ENCODE data around the gene OBSL1. TPM values are rescaled to one million over a fixed set of nuclear protein-coding genes. Genes with fewer than 3 reads are reported as not detected.

Gene OBSL1
- total and polyA plus RNA-seq, 10 of the 15 experiments (the other 5 are each of a cell fraction or from before 2014, with no cell fraction given): 0.14 to 0.77 TPM; not detected in 8

DNA sequence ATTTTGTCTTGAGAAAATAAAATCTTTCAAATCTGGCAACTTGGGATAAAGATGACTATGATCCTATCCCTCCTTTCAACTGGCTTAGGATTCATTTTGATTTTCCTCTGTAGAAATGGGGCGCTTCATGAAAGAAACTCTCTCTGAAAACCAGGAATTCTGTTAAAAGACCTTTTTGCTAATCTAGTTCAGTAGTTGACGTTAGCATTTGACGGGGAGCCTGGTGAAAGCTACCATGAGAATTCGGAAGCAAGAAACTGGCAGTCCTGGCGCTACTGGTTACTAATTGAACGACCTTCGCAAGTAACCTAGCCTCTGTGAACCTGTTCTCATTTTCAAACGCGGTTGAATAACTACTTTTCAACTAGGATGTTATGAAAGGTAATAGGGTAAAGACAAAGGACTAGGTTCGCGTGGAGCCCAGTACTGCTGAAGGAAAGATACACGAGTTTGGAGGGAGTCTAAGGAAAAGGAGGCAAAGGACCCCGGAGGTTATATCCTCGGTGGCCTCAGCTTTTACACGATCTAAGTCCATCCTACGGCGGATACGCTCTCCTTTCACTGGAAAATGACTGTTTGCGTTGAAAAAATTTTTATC is 25.7 kb upstream of the OBSL1 start (continued):
- no peak for TF ChIP-seq IRF4 (IDR thresholded peaks at IDR 0.05; ENCODE audit: low read depth, low read length)
- no peak for TF ChIP-seq RELA (IDR thresholded peaks at IDR 0.05; ENCODE audit: borderline replicate concordance, partially characterized antibody)
- no peak for TF ChIP-seq TCF3 (IDR thresholded peaks at IDR 0.05; ENCODE audit: borderline replicate concordance, insufficient read depth, low read depth, low read length)
- no peak for TF ChIP-seq GATAD2B (conservative IDR thresholded peaks at IDR 0.05; ENCODE audit: low read depth)

DNA sequence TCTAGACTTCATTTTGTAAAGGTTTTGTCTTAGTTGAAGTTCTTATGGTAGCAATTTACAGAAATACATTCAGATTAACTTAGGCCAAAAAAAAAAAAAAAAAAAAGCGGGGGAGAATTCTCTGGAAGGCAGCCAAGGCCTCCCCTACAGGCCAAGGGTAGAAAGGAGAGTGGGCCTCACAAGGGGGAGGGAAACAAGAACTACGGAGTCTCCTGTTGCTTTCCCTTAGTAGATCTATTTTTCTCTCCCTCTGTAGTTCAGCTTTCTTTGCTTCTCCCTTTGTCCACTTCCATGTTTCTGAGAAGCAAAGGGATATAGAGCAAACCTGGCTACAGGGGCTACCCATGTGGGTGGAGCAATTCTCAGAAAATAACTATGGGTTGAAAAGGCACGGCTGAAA is 23.9 kb upstream of the OBSL1 start:
- RAD21 ChIA-PET (ENCODE audit: unreplicated experiment): no interaction called here
- ATAC-seq (no peak), DNase-seq (ENCODE audit: low read depth, low spot score) (no peak), FAIRE-seq (no peak)
- CTCF ChIA-PET: interaction anchor here (0.8 to 1.2 kb wide), 2 partner anchors 35 to 54 kb away, joined by 3 to 5 read pairs; no protein-coding TSS in a partner anchor
- intact Hi-C loops (cut with micrococcal nuclease; ENCODE audit: unreplicated experiment): loop anchor here (5.0 kb wide), 1 partner anchor 318 kb away; the partner anchor contains the start of gene DNAJB2
- Histone ChIP-seq H3K36me3 (ENCODE audit: control insufficient read depth in 2 of 2, insufficient read depth in 2 of 2, low read length in 1 of 2) (no peaks in the 10 kb centered on the region), H3K27ac (ENCODE audit: control insufficient read depth, insufficient read depth) (no peak overlapping the region), H2AFZ (ENCODE audit: control insufficient read depth, low read depth, low read length) (no peak overlapping the region), H3K9me3 (replicated peaks; ENCODE audit: control insufficient read depth, insufficient read depth, low read length) (no peaks in the 10 kb centered on the region), H4K20me1 (ENCODE audit: control insufficient read depth, insufficient read depth) (no peaks in the 10 kb centered on the region), H3K4me1 (ENCODE audit: control insufficient read depth, insufficient read depth, low read length) (0 out of 2 replicates have a peak, but pooled peaks cover 8% of the 10 kb centered on the region), H3K9ac (ENCODE audit: control insufficient read depth, insufficient read depth, low read length) (no peak overlapping the region), H3K27me3 (replicated peaks in 1 of 2; ENCODE audit: control insufficient read depth in 2 of 2, insufficient read depth in 2 of 2, low read length in 1 of 2) (no peaks in the 10 kb centered on the region; a peak in 1 of 4 replicates), H3K79me2 (ENCODE audit: control insufficient read depth, insufficient read depth, low read length) (no peaks in the 10 kb centered on the region), H3K4me2 (ENCODE audit: control insufficient read depth, insufficient read depth) (no peak overlapping the region), H3K4me3 (no peak overlapping the region)
- 50% methylated on average over 2 of the region's 3 CpGs for WGBS (ENCODE audit: insufficient coverage, insufficient replicate concordance, low lambda C conversion rate, missing lambda C conversion rate)
- in situ Hi-C loops (cut with MboI): no loop called here
- SMC1A ChIA-PET (ENCODE audit: uncharacterized antibody, unreplicated experiment): no interaction called here
- BruUV-seq (replicated peaks): no TSS peak
- POLR2A ChIA-PET: interaction anchor here (0.7 kb wide), 3 partner anchors 12 to 63 kb away, joined by 4 to 6 read pairs (median 5); no protein-coding TSS in a partner anchor
- TF ChIP-seq YBX1 (IDR thresholded peaks at IDR 0.05) (no peak), TCF12 (IDR thresholded peaks at IDR 0.05; ENCODE audit: low read depth, low read length) (no peak), KLF5 (IDR thresholded peaks at IDR 0.05; ENCODE audit: partially characterized antibody) (no peak), ETV6 (conservative IDR thresholded peaks at IDR 0.05 in 1 of 2, IDR thresholded peaks at IDR 0.05 in 1 of 2; ENCODE audit: borderline replicate concordance in 1 of 2, low read depth in 1 of 2) (no peak), RBBP5 (conservative IDR thresholded peaks at IDR 0.05) (no peak), ZNF622 (IDR thresholded peaks at IDR 0.05) (no peak), ZZZ3 (IDR thresholded peaks at IDR 0.05; ENCODE audit: control insufficient read depth, insufficient read length, low read depth) (no peak), IKZF2 (IDR thresholded peaks at IDR 0.05) (no peak), TAF1 (IDR thresholded peaks at IDR 0.05; ENCODE audit: borderline replicate concordance, low read depth, low read length) (no peak), CEBPB (IDR thresholded peaks at IDR 0.05; ENCODE audit: borderline replicate concordance in 1 of 2, low read depth in 2 of 2, low read length in 2 of 2) (no peak), JUND (IDR thresholded peaks at IDR 0.05; ENCODE audit: low read depth, low read length) (no peak), MXI1 (IDR thresholded peaks at IDR 0.05; ENCODE audit: low read depth, low read length) (no peak), POLR2AphosphoS2 (IDR thresholded peaks at IDR 0.05; ENCODE audit: low read depth, low read length) (no peak), ZNF207 (IDR thresholded peaks at IDR 0.05; ENCODE audit: borderline replicate concordance) (no peak), CREM (IDR thresholded peaks at IDR 0.05; ENCODE audit: low read depth) (no peak), GATAD2B (conservative IDR thresholded peaks at IDR 0.05; ENCODE audit: low read depth) (no peak)
- TF ChIP-seq, protein P1, sequence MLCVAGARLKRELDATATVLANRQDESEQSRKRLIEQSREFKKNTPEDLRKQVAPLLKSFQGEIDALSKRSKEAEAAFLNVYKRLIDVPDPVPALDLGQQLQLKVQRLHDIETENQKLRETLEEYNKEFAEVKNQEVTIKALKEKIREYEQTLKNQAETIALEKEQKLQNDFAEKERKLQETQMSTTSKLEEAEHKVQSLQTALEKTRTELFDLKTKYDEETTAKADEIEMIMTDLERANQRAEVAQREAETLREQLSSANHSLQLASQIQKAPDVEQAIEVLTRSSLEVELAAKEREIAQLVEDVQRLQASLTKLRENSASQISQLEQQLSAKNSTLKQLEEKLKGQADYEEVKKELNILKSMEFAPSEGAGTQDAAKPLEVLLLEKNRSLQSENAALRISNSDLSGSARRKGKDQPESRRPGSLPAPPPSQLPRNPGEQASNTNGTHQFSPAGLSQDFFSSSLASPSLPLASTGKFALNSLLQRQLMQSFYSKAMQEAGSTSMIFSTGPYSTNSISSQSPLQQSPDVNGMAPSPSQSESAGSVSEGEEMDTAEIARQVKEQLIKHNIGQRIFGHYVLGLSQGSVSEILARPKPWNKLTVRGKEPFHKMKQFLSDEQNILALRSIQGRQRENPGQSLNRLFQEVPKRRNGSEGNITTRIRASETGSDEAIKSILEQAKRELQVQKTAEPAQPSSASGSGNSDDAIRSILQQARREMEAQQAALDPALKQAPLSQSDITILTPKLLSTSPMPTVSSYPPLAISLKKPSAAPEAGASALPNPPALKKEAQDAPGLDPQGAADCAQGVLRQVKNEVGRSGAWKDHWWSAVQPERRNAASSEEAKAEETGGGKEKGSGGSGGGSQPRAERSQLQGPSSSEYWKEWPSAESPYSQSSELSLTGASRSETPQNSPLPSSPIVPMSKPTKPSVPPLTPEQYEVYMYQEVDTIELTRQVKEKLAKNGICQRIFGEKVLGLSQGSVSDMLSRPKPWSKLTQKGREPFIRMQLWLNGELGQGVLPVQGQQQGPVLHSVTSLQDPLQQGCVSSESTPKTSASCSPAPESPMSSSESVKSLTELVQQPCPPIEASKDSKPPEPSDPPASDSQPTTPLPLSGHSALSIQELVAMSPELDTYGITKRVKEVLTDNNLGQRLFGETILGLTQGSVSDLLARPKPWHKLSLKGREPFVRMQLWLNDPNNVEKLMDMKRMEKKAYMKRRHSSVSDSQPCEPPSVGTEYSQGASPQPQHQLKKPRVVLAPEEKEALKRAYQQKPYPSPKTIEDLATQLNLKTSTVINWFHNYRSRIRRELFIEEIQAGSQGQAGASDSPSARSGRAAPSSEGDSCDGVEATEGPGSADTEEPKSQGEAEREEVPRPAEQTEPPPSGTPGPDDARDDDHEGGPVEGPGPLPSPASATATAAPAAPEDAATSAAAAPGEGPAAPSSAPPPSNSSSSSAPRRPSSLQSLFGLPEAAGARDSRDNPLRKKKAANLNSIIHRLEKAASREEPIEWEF (IDR thresholded peaks at IDR 0.05; ENCODE audit: insufficient replicate concordance, low read depth, low read length): no peak
